H1 (cell line): Measurements from ENCODE around the gene SMIM13. TPM values are rescaled to one million over a fixed set of nuclear protein-coding genes. Genes with fewer than 3 reads are reported as not detected.

Source experiments
- BACH1 ChIP-seq: IDR thresholded peaks from 2 replicates; pipeline ENCODE4 v1.6.1; 2012; ENCODE audit warnings: low read length, improper control_type of control experiment
- FOSL1 ChIP-seq: IDR thresholded peaks from 2 replicates; pipeline ENCODE4 v1.6.1; 2011; ENCODE audit warnings: mild to moderate bottlenecking, low read depth, low read length, moderate library complexity; ENCODE audit not compliant: insufficient read depth
- polyA plus RNA-seq, 7 experiments: library from polyadenylated mRNA; depleted of rRNA in 3 of 7; stranded (reverse) in 5 of 7; unstranded in 2 of 7; fragments of >200 nt in 5 of 7; fragments of 200-250 nt in 2 of 7; gene quantifications; 1 replicate in 5 of 7; 2 replicates in 1 of 7; 4 replicates in 1 of 7; pipeline versions ENCODE4 v1.2.1 to v1.2.3, GENCODE V29; 2011 to 2013; ENCODE audit warnings: missing spikeins in 2 of 7, mixed read lengths in 2 of 7
- total RNA-seq: library from RNA; stranded (reverse); fragmentation: NEBNext Ultra II Directional; extraction: Animal tissue kit (Norgen Biotek cat#: 25700); gene quantifications from 2 replicates; pipeline ENCODE4 v1.2.1, GENCODE V29; 2021

Gene SMIM13
- total and polyA plus RNA-seq, 2 of the 8 experiments (the other 6 are each of a cell fraction or from before 2014, with no cell fraction given) = 1.7 to 10.6 TPM

GRCh38 chr6:11179419-11180202 lies 86.0 kb downstream of the SMIM13 start (continued):
- TF ChIP-seq FOSL1 (no peak), BACH1 (no peak)
